HFFc6 (cell line): ENCODE data around the gene ACTRT2. TPM values are rescaled to one million over a fixed set of nuclear protein-coding genes. Genes with fewer than 3 reads are reported as not detected.

Experiments
- DNase-seq: peaks from one replicate; pipeline ENCODE4 v3.0.0-alpha.2; 2018
- H3K27ac Mint-ChIP-seq: 2 replicates; pipeline ENCODE4 v1.8.0; 2020; ENCODE audit warnings: mild to moderate bottlenecking, mixed read lengths
- H3K27me3 Mint-ChIP-seq: 2 replicates; pipeline ENCODE4 v1.8.0; 2021; ENCODE audit warnings: mild to moderate bottlenecking, moderate library complexity, mixed read lengths; ENCODE audit not compliant: insufficient read depth
- H3K36me3 Mint-ChIP-seq: 2 replicates; pipeline ENCODE4 v1.8.0; 2021; ENCODE audit warnings: low read depth, mixed read lengths
- H3K4me1 Mint-ChIP-seq: 2 replicates; pipeline ENCODE4 v1.8.0; 2020; ENCODE audit warnings: low read depth, mixed read lengths
- H3K4me3 Mint-ChIP-seq: 2 replicates; pipeline ENCODE4 v1.8.0; 2020; ENCODE audit warnings: mild to moderate bottlenecking, moderate library complexity, mixed read lengths
- H3K9me3 Mint-ChIP-seq: 2 replicates; pipeline ENCODE4 v1.8.0; 2020; ENCODE audit warnings: mild to moderate bottlenecking, mixed read lengths
- CTCF ChIP-seq: fragments of 200-600 bp; sonication (generic); IDR thresholded peaks from 2 replicates; pipeline ENCODE4 v1.5.0; 2021; ENCODE audit warnings: antibody characterized with exemption, mild to moderate bottlenecking
- total RNA-seq, 6 experiments: library from RNA; stranded (reverse); fragmentation: NEBNext Ultra II Directional; extraction: Animal tissue kit (Norgen Biotek cat#: 25700); gene quantifications; 2 replicates in 1 of 6; 3 replicates in 5 of 6; pipeline ENCODE4 v1.2.3, GENCODE V29; 2021

ACTRT2 gene
- total RNA-seq, 6 experiments from 2014 or later, result not detected

- Mint-ChIP-seq H3K27ac (no peak overlapping the region), H3K4me3 (no peak overlapping the region), H3K36me3 (no peaks in the 10 kb centered on the region), H3K9me3 (no peaks in the 10 kb centered on the region), H3K4me1 (no peaks in the 10 kb centered on the region), H3K27me3 (peaks cover 22% of the 10 kb centered on the region)
- TF ChIP-seq CTCF, result peak; percentile 66
- peak; percentile 3 for DNase-seq
Measured at GRCh38 chr1:3066250-3066711, 45.0 kb downstream of the ACTRT2 start.

GRCh38 chr1:3066826-3067225 is 45.6 kb downstream of the ACTRT2 start:
- TF ChIP-seq CTCF, result no peak
- Mint-ChIP-seq H3K9me3 (no peaks in the 10 kb centered on the region), H3K36me3 (no peaks in the 10 kb centered on the region), H3K27ac (no peak overlapping the region), H3K4me1 (no peaks in the 10 kb centered on the region), H3K4me3 (no peak overlapping the region), H3K27me3 (peaks cover 22% of the 10 kb centered on the region)
- no peak for DNase-seq

- no peak for DNase-seq
- H3K9me3 Mint-ChIP-seq, result no peaks in the 10 kb centered on the region
- H3K27ac Mint-ChIP-seq, result no peak overlapping the region
- TF ChIP-seq CTCF, result no peak
- no peaks in the 10 kb centered on the region for H3K36me3 Mint-ChIP-seq
- no peak overlapping the region for H3K4me3 Mint-ChIP-seq
- no peaks in the 10 kb centered on the region for H3K4me1 Mint-ChIP-seq
- peaks cover 22% of the 10 kb centered on the region for H3K27me3 Mint-ChIP-seq
Measured at GRCh38 chr1:3067301-3067670, 46.0 kb downstream of the ACTRT2 start.

- no peak for DNase-seq
- H3K4me3 Mint-ChIP-seq, result no peak overlapping the region
- no peak for TF ChIP-seq CTCF
- peaks cover 22% of the 10 kb centered on the region; the same call in 1 of the 2 replicates for H3K27me3 Mint-ChIP-seq
- no peaks in the 10 kb centered on the region for H3K9me3 Mint-ChIP-seq
- H3K27ac Mint-ChIP-seq, result no peak overlapping the region
- no peaks in the 10 kb centered on the region for H3K36me3 Mint-ChIP-seq
- no peaks in the 10 kb centered on the region for H3K4me1 Mint-ChIP-seq
Measured at GRCh38 chr1:3067671-3068563, 46.6 kb downstream of the ACTRT2 start.

- H3K4me3 Mint-ChIP-seq, result peak within 1 kb of the TSS; percentile 69
- H3K36me3 Mint-ChIP-seq, result no peaks in the 10 kb centered on the region
- H3K27me3 Mint-ChIP-seq, result peaks cover 23% of the 10 kb centered on the region; the same call in 1 of the 2 replicates
- no peaks in the 10 kb centered on the region for H3K9me3 Mint-ChIP-seq
- TF ChIP-seq CTCF, result no peak
- no peaks in the 10 kb centered on the region for H3K4me1 Mint-ChIP-seq
- no peak within 1 kb of the TSS for H3K27ac Mint-ChIP-seq
- DNase-seq, result peak; percentile 2
Measured at GRCh38 chr1:3068564-3069431, 47.5 kb downstream of the ACTRT2 start, which contains the start of gene PRDM16. Gene PRDM16 (plus strand): TSS chr1:3069203. CDS start chr1:3069260, 57 bp downstream.
